ENCODE measurements around the gene RAD51B.

Gene RAD51B

GRCh38 chr14:68458253-68458652, 638.7 kb downstream of the RAD51B start:
- TF ChIP-seq, protein P1, sequence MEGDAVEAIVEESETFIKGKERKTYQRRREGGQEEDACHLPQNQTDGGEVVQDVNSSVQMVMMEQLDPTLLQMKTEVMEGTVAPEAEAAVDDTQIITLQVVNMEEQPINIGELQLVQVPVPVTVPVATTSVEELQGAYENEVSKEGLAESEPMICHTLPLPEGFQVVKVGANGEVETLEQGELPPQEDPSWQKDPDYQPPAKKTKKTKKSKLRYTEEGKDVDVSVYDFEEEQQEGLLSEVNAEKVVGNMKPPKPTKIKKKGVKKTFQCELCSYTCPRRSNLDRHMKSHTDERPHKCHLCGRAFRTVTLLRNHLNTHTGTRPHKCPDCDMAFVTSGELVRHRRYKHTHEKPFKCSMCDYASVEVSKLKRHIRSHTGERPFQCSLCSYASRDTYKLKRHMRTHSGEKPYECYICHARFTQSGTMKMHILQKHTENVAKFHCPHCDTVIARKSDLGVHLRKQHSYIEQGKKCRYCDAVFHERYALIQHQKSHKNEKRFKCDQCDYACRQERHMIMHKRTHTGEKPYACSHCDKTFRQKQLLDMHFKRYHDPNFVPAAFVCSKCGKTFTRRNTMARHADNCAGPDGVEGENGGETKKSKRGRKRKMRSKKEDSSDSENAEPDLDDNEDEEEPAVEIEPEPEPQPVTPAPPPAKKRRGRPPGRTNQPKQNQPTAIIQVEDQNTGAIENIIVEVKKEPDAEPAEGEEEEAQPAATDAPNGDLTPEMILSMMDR (IDR thresholded peaks at IDR 0.05; ENCODE audit: insufficient read depth, low read length, poor library complexity, severe bottlenecking) = no peak
- no peak for DNase-seq (ENCODE audit: extremely low read depth, insufficient read length)
- H3K36me3 ChIP-seq (ENCODE audit: control insufficient read depth, insufficient read depth, low read length) = no peaks in the 10 kb centered on the region

DNA sequence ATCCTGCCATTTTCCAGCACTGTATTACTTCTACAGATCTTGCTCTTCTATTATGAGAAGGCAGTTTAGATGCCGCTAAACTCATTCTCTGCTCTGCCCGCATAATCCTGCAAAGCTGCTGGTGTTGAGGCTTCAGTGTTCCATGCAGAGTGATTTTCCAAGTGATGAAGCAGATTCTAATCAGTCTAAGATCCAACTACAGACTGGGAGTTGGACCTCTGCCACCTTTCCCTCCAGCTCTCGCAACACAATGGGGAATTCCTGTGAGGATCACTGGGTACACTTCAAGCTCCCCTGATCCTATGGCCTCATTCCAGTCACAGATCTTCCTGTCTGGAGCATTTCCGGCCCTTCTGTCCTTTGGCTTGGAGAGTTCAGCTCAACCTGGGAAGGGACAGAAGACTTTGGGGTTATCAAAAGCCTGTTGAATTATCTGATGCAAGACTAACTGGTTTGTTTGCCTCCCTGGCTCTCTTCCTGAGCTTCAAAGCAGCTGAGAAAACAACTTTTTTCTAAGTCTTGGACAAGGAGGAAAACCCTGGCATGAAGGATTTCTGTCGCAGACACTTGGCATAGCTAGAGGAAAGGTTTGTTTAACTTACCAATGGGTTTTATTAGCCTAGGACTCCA, 639.4 kb downstream of the RAD51B start:
- Histone ChIP-seq H3K36me3 (ENCODE audit: control insufficient read depth, insufficient read depth, low read length) (no peaks in the 10 kb centered on the region), H3K27me3 (replicated peaks; ENCODE audit: control insufficient read depth, insufficient read depth, low read length) (no peaks in the 10 kb centered on the region), H3K4me3 (replicated peaks; ENCODE audit: low read depth, low read length) (no peak overlapping the region)
- TF ChIP-seq, protein P1 (IDR thresholded peaks at IDR 0.05; ENCODE audit: insufficient read depth, low read length, poor library complexity, severe bottlenecking) = no peak
- DNase-seq (ENCODE audit: extremely low read depth, insufficient read length) = no peak

More at GRCh38 chr14:68458253-68458652, 638.7 kb downstream of the RAD51B start:
- Histone ChIP-seq H3K27me3 (replicated peaks; ENCODE audit: control insufficient read depth, insufficient read depth, low read length) (no peaks in the 10 kb centered on the region), H3K4me3 (replicated peaks; ENCODE audit: low read depth, low read length) (no peak overlapping the region)

- Histone ChIP-seq H3K36me3 (ENCODE audit: control insufficient read depth, insufficient read depth, low read length) (no peaks in the 10 kb centered on the region), H3K27me3 (replicated peaks; ENCODE audit: control insufficient read depth, insufficient read depth, low read length) (no peaks in the 10 kb centered on the region), H3K4me3 (replicated peaks; ENCODE audit: low read depth, low read length) (no peak overlapping the region)
- no peak for DNase-seq (ENCODE audit: extremely low read depth, insufficient read length)
- TF ChIP-seq, protein P1 (IDR thresholded peaks at IDR 0.05; ENCODE audit: insufficient read depth, low read length, poor library complexity, severe bottlenecking) = no peak
These were observed 640.0 kb downstream of the RAD51B start for GRCh38 chr14:68459480-68460136.

- TF ChIP-seq, protein P1 (IDR thresholded peaks at IDR 0.05; ENCODE audit: insufficient read depth, low read length, poor library complexity, severe bottlenecking) = no peak
- H3K4me3 ChIP-seq (replicated peaks; ENCODE audit: low read depth, low read length) = no peak overlapping the region
- H3K36me3 ChIP-seq (ENCODE audit: control insufficient read depth, insufficient read depth, low read length) = no peaks in the 10 kb centered on the region
- H3K27me3 ChIP-seq (replicated peaks; ENCODE audit: control insufficient read depth, insufficient read depth, low read length) = no peaks in the 10 kb centered on the region
- DNase-seq (ENCODE audit: extremely low read depth, insufficient read length) = no peak
These were observed 641.0 kb downstream of the RAD51B start for GRCh38 chr14:68460541-68460940.

GRCh38 chr14:68461086-68461485, 641.5 kb downstream of the RAD51B start:
- TF ChIP-seq, protein P1 (IDR thresholded peaks at IDR 0.05; ENCODE audit: insufficient read depth, low read length, poor library complexity, severe bottlenecking) = no peak
- DNase-seq (ENCODE audit: extremely low read depth, insufficient read length) = no peak
- H3K36me3 ChIP-seq (ENCODE audit: control insufficient read depth, insufficient read depth, low read length) = no peaks in the 10 kb centered on the region
- H3K27me3 ChIP-seq (replicated peaks; ENCODE audit: control insufficient read depth, insufficient read depth, low read length) = no peaks in the 10 kb centered on the region
- H3K4me3 ChIP-seq (replicated peaks; ENCODE audit: low read depth, low read length) = no peak overlapping the region
